ENCODE results near the gene CMAS. TPM values are rescaled to one million over a fixed set of nuclear protein-coding genes. Genes with fewer than 3 reads are reported as not detected.

The CMAS gene
- total and polyA plus RNA-seq, 2 donors (not counting 3 experiments of a cell fraction or from before 2014, with no cell fraction given), result 8.5 to 35.4 TPM

DNA sequence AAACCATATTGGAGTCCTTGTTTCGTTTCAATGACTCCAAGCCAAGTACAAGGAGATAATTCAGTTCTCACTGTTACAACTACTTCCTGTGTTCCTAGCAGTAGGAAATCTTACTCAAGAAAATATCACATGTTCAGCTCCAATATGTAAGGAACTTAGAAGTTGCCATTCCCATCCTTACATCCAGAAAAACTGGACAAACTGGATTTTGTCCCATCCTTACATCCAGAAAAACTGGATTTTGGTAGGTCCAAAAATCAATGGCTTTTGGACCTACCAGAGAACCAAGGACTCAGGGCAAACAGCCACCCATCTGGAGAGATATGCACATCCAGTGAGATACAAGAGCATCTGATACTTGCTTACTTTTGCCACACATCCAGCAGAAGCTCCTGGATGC lies 23.8 kb downstream of the CMAS start:
- no peaks in the 10 kb centered on the region for H3K9me1 ChIP-seq (replicated peaks; ENCODE audit: control insufficient read depth, extremely low read depth, insufficient read depth, low read length)
- FAIRE-seq (no peak), DNase-seq (ENCODE audit: low read depth, low spot score) (no peak)
- H3K36me3 ChIP-seq (ENCODE audit: control insufficient read depth in 2 of 2, extremely low read depth in 1 of 2, insufficient read depth in 2 of 2, low read length in 2 of 2), result peaks cover 0 to 6% of the 10 kb centered on the region in 2 experiments
- H3K27me3 ChIP-seq (ENCODE audit: control insufficient read depth in 2 of 2, insufficient read depth in 2 of 2, low read length in 2 of 2), result peaks cover 0 to 2% of the 10 kb centered on the region in 2 experiments
- no peaks in the 10 kb centered on the region for H4K20me1 ChIP-seq (replicated peaks; ENCODE audit: control insufficient read depth, extremely low read depth, insufficient read depth, low read length)
- no peaks in the 10 kb centered on the region for H3K79me2 ChIP-seq (ENCODE audit: control insufficient read depth, insufficient read depth, low read length)
- no peak overlapping the region for H3K9ac ChIP-seq (replicated peaks; ENCODE audit: extremely low read depth, insufficient read depth, low read length)
- TF ChIP-seq EZH2 (IDR thresholded peaks at IDR 0.05; ENCODE audit: borderline replicate concordance, low read depth, low read length, severe bottlenecking) (no peak), CTCF (IDR thresholded peaks at IDR 0.05; ENCODE audit: extremely low read depth in 1 of 2, insufficient read depth in 1 of 2, low read depth in 1 of 2, low read length in 2 of 2) (no peak), JUN (IDR thresholded peaks at IDR 0.05; ENCODE audit: borderline replicate concordance, insufficient read depth, insufficient read length, low read depth) (no peak), FOS (IDR thresholded peaks at IDR 0.05; ENCODE audit: borderline replicate concordance, insufficient read depth, low read length) (no peak), POLR2A (IDR thresholded peaks at IDR 0.05; ENCODE audit: low read depth, low read length) (no peak), MAX (IDR thresholded peaks at IDR 0.05; ENCODE audit: insufficient read depth, insufficient read length) (no peak), MYC (IDR thresholded peaks at IDR 0.05; ENCODE audit: low read depth, low read length) (no peak), POLR2AphosphoS5 (IDR thresholded peaks at IDR 0.05; ENCODE audit: insufficient read depth, low read depth, low read length) (no peak)
- CTCF ChIA-PET, result interaction anchor here (1.6 to 2.8 kb wide), 3 partner anchors 11 to 374 kb away, joined by 8 to 12 read pairs (median 12); no protein-coding TSS in a partner anchor
- dilution Hi-C loops (cut with MboI; ENCODE audit: extremely low pct_ligation_motif_present, low sequenced_read_pairs) (no loop called here), intact Hi-C loops (cut with micrococcal nuclease) (no loop called here)
- H3K27ac ChIP-seq (ENCODE audit: insufficient read depth, low read depth, low read length), result no peak overlapping the region
- POLR2A ChIA-PET, result no interaction called here
- no peak overlapping the region for H3K4me2 ChIP-seq (ENCODE audit: insufficient read depth, low read length)
- no peak overlapping the region for H3K4me3 ChIP-seq (replicated peaks in 1 of 3; ENCODE audit: insufficient read depth in 1 of 3, low read depth in 1 of 3, low read length in 3 of 3)
- H2AFZ ChIP-seq (ENCODE audit: low read depth, low read length), result no peak overlapping the region
- H3K4me1 ChIP-seq (ENCODE audit: control insufficient read depth, extremely low read depth, insufficient read depth, low read length), result no peaks in the 10 kb centered on the region
- H3K9me3 ChIP-seq (replicated peaks; ENCODE audit: control insufficient read depth, insufficient read depth, low read length), result no peaks in the 10 kb centered on the region
- BruUV-seq (replicated peaks), result no TSS peak

Data from endothelial cell of umbilical vein (primary cell).